NCI-H2196 (cell line): ENCODE measurements around the gene SP140.

Experiments
- DNase-seq: peaks from one replicate; lab custom pipeline; 2025; ENCODE audit not compliant: unreplicated experiment; lab: John Stamatoyannopoulos, UW

SP140 gene

GRCh38 chr2:230360028-230360427, 134.5 kb downstream of the SP140 start:
- DNase-seq, result no peak

- DNase-seq, result no peak
These were observed 136.6 kb downstream of the SP140 start for GRCh38 chr2:230362030-230362691.
